Caco-2 (cell line): Measurements from ENCODE around the gene SMARCD2. TPM values are rescaled to one million over a fixed set of nuclear protein-coding genes. Genes with fewer than 3 reads are reported as not detected.
"Not testable (repeated sequence)": the region's sequence is repeated elsewhere in the genome, so short reads cannot be mapped to it uniquely, and the experiment has no call there.

Source experiments
- BruUV-seq: library from RNA; stranded (reverse); fragments of 400-500 nt; replicated peaks from 2 replicates; lab custom pipeline; 2021; lab: Mats Ljungman, UMichigan
- CTCF ChIA-PET: fragments of 300-600 bp; sonication (Branson Sonifier 250); formaldehyde crosslinking; loops from one replicate; lab custom pipeline; 2022; ENCODE audit warnings: antibody characterized with exemption; lab: Charles Lee
- POLR2A ChIA-PET: fragments of 300-600 bp; sonication (Branson Sonifier 250); formaldehyde crosslinking; loops from one replicate; lab custom pipeline; 2022; ENCODE audit warnings: antibody characterized with exemption; lab: Charles Lee
- DNase-seq, 2 experiments: peaks; one replicate each; pipeline versions ENCODE4 v3.0.0 to v3.0.0-alpha.2; 2020 to 2022
- H3K27me3 ChIP-seq: replicated peaks from 2 replicates; pipeline ENCODE4 v1.6.0; 2011; ENCODE audit warnings: low read length; ENCODE audit not compliant: control insufficient read depth, insufficient read depth
- H3K36me3 ChIP-seq: 2 replicates; pipeline ENCODE4 v1.5.1; 2011; ENCODE audit warnings: low read length; ENCODE audit not compliant: control insufficient read depth, insufficient read depth
- H3K4me1 ChIP-seq: fragments of 250-450 bp; sonication (Bioruptor Pico); 2 replicates; pipeline ENCODE4 v1.5.1; 2020; ENCODE audit warnings: mild to moderate bottlenecking
- H3K4me3 ChIP-seq: 2 replicates; pipeline ENCODE4 v1.5.1; 2011; ENCODE audit warnings: low read depth, mild to moderate bottlenecking, control low read depth, low read length
- H3K9me3 ChIP-seq: fragments of 250-450 bp; sonication (Bioruptor Pico); 2 replicates; pipeline ENCODE4 v1.5.1; 2020; ENCODE audit warnings: mild to moderate bottlenecking, moderate library complexity
- H3K27ac Mint-ChIP-seq: one replicate; pipeline ENCODE4 v1.8.0; 2022; ENCODE audit warnings: mixed read lengths; ENCODE audit not compliant: unreplicated experiment
- H3K27me3 Mint-ChIP-seq: one replicate; pipeline ENCODE4 v1.8.0; 2022; ENCODE audit warnings: mixed read lengths; ENCODE audit not compliant: insufficient read depth, unreplicated experiment
- H3K36me3 Mint-ChIP-seq: one replicate; pipeline ENCODE4 v1.8.0; 2022; ENCODE audit warnings: mild to moderate bottlenecking, mixed read lengths; ENCODE audit not compliant: insufficient read depth, unreplicated experiment
- H3K4me1 Mint-ChIP-seq: one replicate; pipeline ENCODE4 v1.8.0; 2022; ENCODE audit warnings: low read depth, mixed read lengths; ENCODE audit not compliant: unreplicated experiment
- H3K4me3 Mint-ChIP-seq: one replicate; pipeline ENCODE4 v1.8.0; 2022; ENCODE audit warnings: mild to moderate bottlenecking, moderate library complexity, mixed read lengths; ENCODE audit not compliant: unreplicated experiment
- H3K9me3 Mint-ChIP-seq: one replicate; pipeline ENCODE4 v1.8.0; 2022; ENCODE audit warnings: mixed read lengths; ENCODE audit not compliant: unreplicated experiment
- intact Hi-C: fragments of 100-400 bp; cut with micrococcal nuclease; formaldehyde crosslinking; loops from one replicate; pipeline ENCODE4 v1.10.0; 2022; ENCODE audit not compliant: unreplicated experiment
- total RNA-seq: library from RNA; stranded (reverse); gene quantifications from 2 replicates; pipeline ENCODE4 v1.2.3, GENCODE V29; 2022

SMARCD2 gene
- total RNA-seq, 1 experiment from 2014 or later = 134 TPM

GRCh38 chr17:63874061-63874626 lies 31.7 kb upstream of the SMARCD2 start:
- POLR2A ChIA-PET, intact Hi-C loops, H3K4me1 Mint-ChIP-seq, BruUV-seq, H3K9me3 Mint-ChIP-seq, H3K36me3 Mint-ChIP-seq, DNase-seq, H3K4me1 ChIP-seq, CTCF ChIA-PET, H3K36me3 ChIP-seq, H3K9me3 ChIP-seq, H3K4me3 Mint-ChIP-seq, H3K4me3 ChIP-seq, H3K27me3 Mint-ChIP-seq, H3K27ac Mint-ChIP-seq, H3K27me3 ChIP-seq: not testable (repeated sequence)

- BruUV-seq, POLR2A ChIA-PET, H3K27me3 ChIP-seq, H3K4me3 ChIP-seq, DNase-seq, H3K27me3 Mint-ChIP-seq, H3K27ac Mint-ChIP-seq, H3K9me3 ChIP-seq, H3K4me1 ChIP-seq, H3K36me3 Mint-ChIP-seq, H3K4me1 Mint-ChIP-seq, H3K36me3 ChIP-seq, intact Hi-C loops, CTCF ChIA-PET, H3K9me3 Mint-ChIP-seq, H3K4me3 Mint-ChIP-seq: not testable (repeated sequence)
These were observed 31.1 kb upstream of the SMARCD2 start, which contains the start of gene CSH2 for GRCh38 chr17:63873577-63873976. Gene CSH2, minus strand, starts transcription at chr17:63873677. Its CDS starts 63 bp downstream, at chr17:63873614.

DNA sequence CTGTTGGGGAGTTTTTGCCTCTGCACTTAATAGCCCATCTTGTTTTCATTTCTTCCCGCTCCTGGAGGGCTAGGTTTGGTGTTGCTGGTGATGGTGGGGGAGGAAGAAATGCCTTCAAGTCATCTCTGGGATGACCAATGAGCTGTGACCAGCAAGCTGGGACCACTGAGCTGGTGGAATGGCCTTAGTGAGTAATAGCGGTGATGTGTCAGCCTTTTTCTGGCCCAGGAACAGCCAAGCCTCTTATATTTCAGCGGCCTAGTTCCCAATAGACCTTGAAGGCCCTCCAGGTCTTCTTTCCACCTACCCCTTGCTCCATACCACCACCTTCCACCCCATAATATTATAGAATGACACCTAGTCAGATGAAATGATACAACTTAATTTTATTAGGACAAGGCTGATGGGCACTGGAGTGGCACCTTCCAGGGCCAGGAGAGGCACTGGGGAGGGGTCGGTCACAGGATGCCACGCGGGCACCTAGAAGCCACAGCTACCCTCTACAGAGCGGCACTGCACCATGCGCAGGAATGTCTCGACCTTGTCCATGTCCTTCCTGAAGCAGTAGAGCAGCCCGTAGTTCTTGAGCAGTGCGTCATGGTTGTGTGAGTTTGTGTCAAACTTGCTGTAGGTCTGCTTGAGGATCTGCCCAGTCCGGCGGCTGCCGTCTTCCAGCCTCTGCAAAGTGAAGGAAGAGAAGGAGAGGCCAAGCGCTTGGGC lies 29.3 kb upstream of the SMARCD2 start:
- BruUV-seq, H3K36me3 ChIP-seq, H3K36me3 Mint-ChIP-seq, CTCF ChIA-PET, H3K27me3 ChIP-seq, H3K27me3 Mint-ChIP-seq, intact Hi-C loops, H3K4me1 ChIP-seq, POLR2A ChIA-PET, H3K27ac Mint-ChIP-seq, H3K4me3 ChIP-seq, H3K9me3 Mint-ChIP-seq, H3K9me3 ChIP-seq, H3K4me3 Mint-ChIP-seq, H3K4me1 Mint-ChIP-seq, DNase-seq: not testable (repeated sequence)

- H3K36me3 ChIP-seq, H3K4me3 ChIP-seq, intact Hi-C loops, H3K9me3 Mint-ChIP-seq, H3K9me3 ChIP-seq, H3K27ac Mint-ChIP-seq, H3K4me1 ChIP-seq, H3K4me3 Mint-ChIP-seq, H3K36me3 Mint-ChIP-seq, CTCF ChIA-PET, H3K4me1 Mint-ChIP-seq, DNase-seq, BruUV-seq, POLR2A ChIA-PET, H3K27me3 Mint-ChIP-seq, H3K27me3 ChIP-seq: not testable (repeated sequence)
These were observed 27.8 kb upstream of the SMARCD2 start for GRCh38 chr17:63870292-63870665.
